Stimulated activated naive CD8-positive, alpha-beta T cell treated with anti-CD3 and anti-CD28 coated beads, Interleukin-15, Interleukin-2, amounts not matched to agents 100 ng/mL and 50 ng/mL, for 24 hours (primary cell): ENCODE measurements around the gene CNTFR.

ENCODE experiments used
- H3K27ac Mint-ChIP-seq: one replicate; pipeline ENCODE4 v1.8.0; 2021; ENCODE audit warnings: mild to moderate bottlenecking, mixed read lengths
- H3K27me3 Mint-ChIP-seq: one replicate; pipeline ENCODE4 v1.8.0; 2021; ENCODE audit warnings: mixed read lengths
- H3K36me3 Mint-ChIP-seq: one replicate; pipeline ENCODE4 v1.8.0; 2021; ENCODE audit warnings: low read depth, mixed read lengths
- H3K4me1 Mint-ChIP-seq: one replicate; pipeline ENCODE4 v1.8.0; 2021; ENCODE audit warnings: low read depth, mixed read lengths
- H3K4me3 Mint-ChIP-seq: one replicate; pipeline ENCODE4 v1.8.0; 2021; ENCODE audit warnings: mild to moderate bottlenecking, mixed read lengths
- H3K9me3 Mint-ChIP-seq: one replicate; pipeline ENCODE4 v1.8.0; 2021; ENCODE audit warnings: mixed read lengths

CNTFR gene

GRCh38 chr9:34627716-34628655 lies 38.5 kb upstream of the CNTFR start:
- H3K36me3 Mint-ChIP-seq = no peaks in the 10 kb centered on the region
- peaks cover 65% of the 10 kb centered on the region for H3K27me3 Mint-ChIP-seq
- H3K4me3 Mint-ChIP-seq = peak overlapping the region; percentile 80
- peaks cover 20% of the 10 kb centered on the region for H3K4me1 Mint-ChIP-seq
- H3K27ac Mint-ChIP-seq = no peak overlapping the region
- H3K9me3 Mint-ChIP-seq = no peaks in the 10 kb centered on the region

- no peaks in the 10 kb centered on the region for H3K36me3 Mint-ChIP-seq
- no peak overlapping the region for H3K4me3 Mint-ChIP-seq
- no peaks in the 10 kb centered on the region for H3K9me3 Mint-ChIP-seq
- H3K4me1 Mint-ChIP-seq = peaks cover 26% of the 10 kb centered on the region
- no peak overlapping the region for H3K27ac Mint-ChIP-seq
- H3K27me3 Mint-ChIP-seq = peaks cover 67% of the 10 kb centered on the region
Observed at GRCh38 chr9:34625186-34625486, 35.6 kb upstream of the CNTFR start.

GRCh38 chr9:34624475-34625185 lies 35.1 kb upstream of the CNTFR start:
- Mint-ChIP-seq H3K9me3 (no peaks in the 10 kb centered on the region), H3K4me3 (no peak overlapping the region)

DNA sequence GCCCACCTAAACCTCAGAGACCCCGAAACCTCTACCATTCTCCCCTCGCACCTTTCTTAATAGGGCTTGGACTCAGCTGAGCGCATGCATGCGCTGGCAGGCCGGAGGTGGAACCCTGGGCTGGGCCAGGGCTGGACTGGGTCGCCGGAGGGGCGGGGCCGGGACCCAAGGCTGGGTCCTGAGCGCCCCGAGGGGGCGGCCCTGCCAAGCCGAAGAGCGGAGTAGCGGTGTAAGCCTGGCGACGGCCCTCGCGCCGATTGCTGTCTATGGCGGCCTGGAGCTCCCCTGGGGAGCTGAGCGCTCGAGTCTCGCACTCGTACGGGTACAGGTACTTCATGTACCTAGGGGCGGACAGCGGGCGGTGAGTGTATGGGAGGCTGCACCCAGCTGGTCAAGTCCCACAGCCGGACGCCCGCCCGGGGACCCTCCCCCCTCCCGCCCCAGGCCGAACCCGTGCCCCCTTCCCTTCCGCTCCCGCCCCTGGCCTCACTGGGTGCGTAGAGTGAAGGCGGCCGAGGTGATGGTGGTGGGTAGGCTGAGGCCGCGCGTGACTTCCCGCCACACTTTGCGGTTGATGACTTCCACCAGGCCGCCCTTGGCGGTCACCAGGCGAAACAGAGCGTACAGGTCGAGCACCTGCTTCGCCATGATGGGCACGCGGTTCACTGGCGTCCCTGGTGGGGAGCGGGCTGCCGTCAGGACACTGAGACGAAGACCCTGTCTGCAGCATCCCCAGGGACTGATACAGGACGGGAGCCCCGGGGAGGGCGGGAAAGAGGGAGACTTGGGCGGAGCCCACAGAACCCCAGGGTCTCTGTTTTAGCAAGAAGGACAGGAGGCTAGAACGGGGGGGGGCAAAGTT lies 34.1 kb upstream of the CNTFR start:
- Mint-ChIP-seq H3K4me3 (no peak overlapping the region), H3K36me3 (no peaks in the 10 kb centered on the region), H3K4me1 (peaks cover 32% of the 10 kb centered on the region), H3K27me3 (peaks cover 54% of the 10 kb centered on the region), H3K27ac (no peak overlapping the region), H3K9me3 (no peaks in the 10 kb centered on the region)

More at GRCh38 chr9:34624475-34625185, 35.1 kb upstream of the CNTFR start:
- Mint-ChIP-seq H3K27me3 (peaks cover 61% of the 10 kb centered on the region), H3K4me1 (peaks cover 31% of the 10 kb centered on the region), H3K36me3 (no peaks in the 10 kb centered on the region), H3K27ac (no peak overlapping the region)

GRCh38 chr9:34620061-34620994 lies 30.8 kb upstream of the CNTFR start, which contains the start of gene DCTN3:
Gene DCTN3 (minus strand): TSS chr9:34620495. CDS start chr9:34620464, 31 bp downstream.
- Mint-ChIP-seq H3K4me3 (peak within 1 kb of the TSS; percentile 93), H3K36me3 (peaks cover 7% of the 10 kb centered on the region), H3K27me3 (peaks cover 24% of the 10 kb centered on the region), H3K4me1 (peaks cover 25% of the 10 kb centered on the region), H3K9me3 (no peaks in the 10 kb centered on the region), H3K27ac (peak within 1 kb of the TSS; percentile 61)

DNA sequence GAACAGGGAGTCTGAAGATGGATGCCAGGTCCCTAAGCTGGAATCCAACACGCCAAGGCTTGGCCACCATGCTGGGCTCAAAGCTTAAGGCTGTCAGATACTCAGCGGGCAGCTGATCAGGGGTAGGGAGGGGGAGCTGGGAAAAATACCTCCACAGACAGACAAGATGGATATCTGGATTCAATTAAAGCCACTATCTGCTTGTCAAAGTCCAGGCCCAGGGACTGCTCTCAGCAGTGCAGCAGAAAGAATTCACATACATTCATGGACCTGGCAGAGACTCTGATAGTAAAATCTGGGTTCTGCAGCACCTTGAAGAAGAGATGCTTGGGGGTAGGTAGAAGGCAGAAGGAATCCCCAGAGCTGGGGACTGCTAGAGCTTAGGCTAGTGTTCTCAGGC lies 25.6 kb upstream of the CNTFR start:
- Mint-ChIP-seq H3K36me3 (peaks cover 10% of the 10 kb centered on the region), H3K4me3 (no peak overlapping the region), H3K9me3 (no peaks in the 10 kb centered on the region), H3K4me1 (peaks cover 36% of the 10 kb centered on the region), H3K27me3 (no peaks in the 10 kb centered on the region), H3K27ac (no peak overlapping the region)

DNA sequence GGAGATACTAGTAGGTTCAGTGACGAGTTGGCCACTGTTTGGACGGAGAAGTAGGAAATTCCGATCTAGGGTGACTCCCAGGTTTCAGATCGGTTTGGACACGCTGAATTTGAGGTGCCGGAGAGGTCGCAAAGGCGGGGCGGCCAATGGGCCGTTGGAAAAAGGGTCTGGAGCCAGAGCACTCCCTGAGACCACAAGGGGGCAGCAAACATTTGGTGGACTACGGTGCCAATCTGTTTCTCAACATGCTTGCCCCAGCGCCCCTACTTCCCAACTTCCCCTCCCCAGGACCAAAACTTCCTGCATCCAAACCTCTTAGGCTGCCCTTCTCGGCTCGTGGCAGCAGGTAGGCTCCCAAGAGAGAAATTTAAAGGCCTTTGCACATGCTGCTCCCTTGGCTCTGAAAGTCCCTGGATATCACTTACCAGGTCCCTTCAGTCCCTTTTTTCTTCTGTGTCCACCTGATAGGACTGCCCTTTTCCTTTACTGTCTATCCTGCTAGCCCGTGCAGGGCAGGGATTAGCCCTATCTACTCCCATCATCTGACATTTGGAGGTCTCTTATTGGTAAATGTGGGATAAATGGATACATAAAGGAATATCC lies 23.4 kb upstream of the CNTFR start:
- Mint-ChIP-seq H3K27ac (peak overlapping the region; percentile 86), H3K27me3 (no peaks in the 10 kb centered on the region), H3K9me3 (no peaks in the 10 kb centered on the region), H3K36me3 (peaks cover 17% of the 10 kb centered on the region), H3K4me3 (peak overlapping the region; percentile 91), H3K4me1 (peaks cover 29% of the 10 kb centered on the region)

DNA sequence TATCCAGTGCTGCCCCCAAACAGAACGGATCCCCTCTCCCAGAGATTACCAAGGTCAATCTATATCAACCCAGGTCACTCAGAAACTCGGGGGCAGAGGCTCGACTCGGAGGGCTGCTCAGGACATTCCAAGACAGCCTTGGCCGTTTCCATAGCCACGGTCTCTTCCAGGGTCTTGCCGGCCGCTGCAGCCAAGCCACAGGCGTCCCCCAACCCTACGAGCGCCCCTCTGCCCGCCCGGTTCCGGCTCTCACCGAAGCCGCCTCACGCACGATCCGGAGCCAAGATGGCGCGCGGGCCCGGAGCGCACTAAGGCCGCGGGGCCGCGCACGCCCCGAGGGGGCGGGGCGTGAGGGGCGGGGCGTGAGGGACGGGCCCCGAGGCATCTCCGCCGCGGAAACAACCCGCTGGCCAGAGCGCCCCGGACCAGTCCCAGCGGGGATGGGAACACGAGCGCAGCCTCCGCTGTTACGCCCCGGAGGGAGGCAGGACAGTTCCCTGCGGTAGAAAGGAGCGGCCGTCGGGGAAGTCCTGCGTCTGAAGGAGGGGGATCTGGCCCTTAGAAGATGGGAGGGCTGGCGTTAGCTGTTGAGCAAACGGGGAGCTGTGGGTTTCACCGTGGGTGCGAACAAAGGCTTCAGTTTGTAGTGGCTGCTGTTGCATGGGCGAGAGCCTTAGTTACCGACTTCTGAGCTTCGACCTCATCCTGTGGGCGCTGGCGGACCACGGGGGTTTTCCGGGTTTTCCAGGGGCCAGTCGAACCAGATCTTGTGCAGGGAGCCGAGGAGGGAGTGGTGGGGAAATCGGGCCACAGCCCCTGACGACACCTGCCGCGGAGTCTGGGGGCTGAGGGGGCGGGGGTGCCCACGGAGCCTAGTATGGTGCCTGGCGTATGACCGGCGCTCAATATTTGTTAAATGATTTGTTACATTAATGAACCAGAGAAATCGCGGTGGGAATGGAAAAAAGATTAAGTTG lies 22.6 kb upstream of the CNTFR start, which contains the start of gene RPP25L:
RPP25L (minus strand) TSS at position 287 of the 977 bp plus-strand sequence. CDS start 801 bp downstream, outside the sequence.
- H3K36me3 Mint-ChIP-seq = peaks cover 17% of the 10 kb centered on the region
- peaks cover 29% of the 10 kb centered on the region for H3K4me1 Mint-ChIP-seq
- no peaks in the 10 kb centered on the region for H3K9me3 Mint-ChIP-seq
- no peaks in the 10 kb centered on the region for H3K27me3 Mint-ChIP-seq
- H3K4me3 Mint-ChIP-seq = peak within 1 kb of the TSS; percentile 91
- H3K27ac Mint-ChIP-seq = peak within 1 kb of the TSS; percentile 90

DNA sequence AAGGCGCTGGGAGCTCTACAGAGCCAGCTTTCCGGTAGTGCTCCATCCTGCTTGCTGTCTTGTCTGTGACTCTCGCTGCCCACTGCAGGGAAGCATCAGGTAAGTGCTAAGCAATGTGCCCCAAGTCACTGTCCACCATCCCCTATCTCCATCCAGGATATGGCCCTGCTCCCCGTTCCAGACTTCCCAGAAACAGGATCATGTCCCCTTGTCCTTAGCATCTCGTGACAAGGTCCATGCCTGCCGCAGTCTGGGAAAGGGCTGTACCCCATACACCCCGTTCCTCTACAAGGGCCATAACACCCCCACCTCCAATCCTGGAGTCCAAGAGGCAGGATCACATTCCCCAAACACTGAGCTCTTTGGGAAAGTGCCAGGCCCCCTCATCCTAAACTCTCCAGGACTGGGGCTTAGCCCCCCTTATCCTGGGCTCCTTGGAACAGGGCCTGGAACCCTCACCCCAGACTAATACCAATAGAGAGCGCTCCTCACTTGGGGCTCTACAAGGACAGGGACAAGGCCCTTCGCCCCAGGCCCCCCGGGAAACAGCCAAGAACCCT lies 21.8 kb upstream of the CNTFR start:
- H3K9me3 Mint-ChIP-seq = no peaks in the 10 kb centered on the region
- no peaks in the 10 kb centered on the region for H3K27me3 Mint-ChIP-seq
- peak overlapping the region; percentile 91 for H3K4me3 Mint-ChIP-seq
- peaks cover 29% of the 10 kb centered on the region for H3K4me1 Mint-ChIP-seq
- H3K27ac Mint-ChIP-seq = peak overlapping the region; percentile 90
- peaks cover 12% of the 10 kb centered on the region for H3K36me3 Mint-ChIP-seq

DNA sequence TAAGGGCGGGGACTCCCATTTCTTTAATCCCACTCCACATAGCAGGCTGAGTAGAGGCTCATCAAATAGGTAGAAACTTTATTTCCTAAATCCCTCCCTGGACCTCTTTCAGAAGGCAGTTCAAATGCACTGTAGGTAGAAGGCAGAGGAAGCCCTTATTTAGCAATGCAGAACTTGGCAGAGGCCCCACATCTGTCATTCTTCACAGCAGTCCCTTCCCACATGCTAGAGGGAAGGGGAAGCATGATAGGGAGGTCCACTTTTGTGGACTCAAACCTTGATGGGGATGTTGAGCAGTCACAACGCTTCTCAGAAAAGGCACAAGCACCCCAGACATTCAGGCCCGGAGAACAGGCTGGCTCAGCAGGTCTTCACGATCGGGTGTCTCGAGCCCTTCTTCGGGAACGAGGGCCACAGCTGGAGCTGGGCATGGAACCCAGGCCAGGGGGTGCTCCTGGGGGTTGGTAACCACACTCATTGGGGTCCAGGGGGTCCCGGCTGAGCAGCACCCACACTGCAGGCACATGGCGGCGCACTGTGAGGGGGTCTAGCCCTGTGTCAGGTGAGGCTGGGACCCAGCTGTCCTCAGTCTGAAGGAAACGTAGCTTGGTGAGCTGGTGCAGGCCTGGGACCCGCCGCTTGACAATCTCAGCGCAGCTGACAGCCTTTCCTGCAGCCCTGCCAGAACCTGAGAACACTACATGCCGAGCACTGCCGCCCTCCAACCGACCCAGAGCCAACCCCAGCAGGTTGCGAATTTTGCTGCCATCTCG lies 21.1 kb upstream of the CNTFR start:
- no peaks in the 10 kb centered on the region for H3K9me3 Mint-ChIP-seq

GRCh38 chr9:34607331-34607730 lies 17.8 kb upstream of the CNTFR start:
- no peaks in the 10 kb centered on the region for H3K9me3 Mint-ChIP-seq
- no peaks in the 10 kb centered on the region for H3K27me3 Mint-ChIP-seq
- H3K4me1 Mint-ChIP-seq = peaks cover 20% of the 10 kb centered on the region
- H3K36me3 Mint-ChIP-seq = peaks cover 11% of the 10 kb centered on the region
- no peak overlapping the region for H3K27ac Mint-ChIP-seq
- no peak overlapping the region for H3K4me3 Mint-ChIP-seq

More for the DNA sequence above, 21.1 kb upstream of the CNTFR start:
- no peaks in the 10 kb centered on the region for H3K27me3 Mint-ChIP-seq
- peak overlapping the region; percentile 91 for H3K4me3 Mint-ChIP-seq
- H3K36me3 Mint-ChIP-seq = peaks cover 11% of the 10 kb centered on the region
- peaks cover 29% of the 10 kb centered on the region for H3K4me1 Mint-ChIP-seq
- no peak overlapping the region for H3K27ac Mint-ChIP-seq

GRCh38 chr9:34606905-34607304 lies 17.4 kb upstream of the CNTFR start:
- Mint-ChIP-seq H3K4me1 (peaks cover 17% of the 10 kb centered on the region), H3K9me3 (no peaks in the 10 kb centered on the region), H3K27ac (no peak overlapping the region), H3K36me3 (peaks cover 11% of the 10 kb centered on the region), H3K4me3 (no peak overlapping the region), H3K27me3 (no peaks in the 10 kb centered on the region)
